HepG2 (cell line): ENCODE results near the gene ZNF697. TPM values are rescaled to one million over a fixed set of nuclear protein-coding genes. Genes with fewer than 3 reads are reported as not detected.

Experiments used
- NKX3-1 ChIP-seq: sonication (generic); formaldehyde crosslinking; IDR thresholded peaks from 2 replicates; pipeline ENCODE4 v1.5.0; 2020; ENCODE audit warnings: missing genetic modification reagents
- ZNF350 ChIP-seq: sonication (generic); formaldehyde crosslinking; IDR thresholded peaks from 2 replicates; pipeline ENCODE4 v1.4.0; 2020; ENCODE audit warnings: mild to moderate bottlenecking, low read depth, missing genetic modification reagents, borderline replicate concordance
- ZNF543 ChIP-seq: sonication (generic); formaldehyde crosslinking; IDR thresholded peaks from 2 replicates; pipeline ENCODE4 v1.4.0; 2020; ENCODE audit warnings: mild to moderate bottlenecking, missing genetic modification reagents
- ZNF556 ChIP-seq: sonication (generic); formaldehyde crosslinking; IDR thresholded peaks from 2 replicates; pipeline ENCODE4 v1.4.0; 2020; ENCODE audit warnings: mild to moderate bottlenecking, missing genetic modification reagents, borderline replicate concordance
- ZZZ3 ChIP-seq: sonication (generic); formaldehyde crosslinking; IDR thresholded peaks from 2 replicates; pipeline ENCODE4 v1.4.0; 2020; ENCODE audit warnings: missing genetic modification reagents, mild to moderate bottlenecking, borderline replicate concordance
- polyA plus RNA-seq, 8 experiments: library from polyadenylated mRNA; depleted of rRNA in 3 of 8; stranded (reverse) in 7 of 8; unstranded in 1 of 8; fragments of >200 nt; fragmentation: Illumina TruSeq in 4 of 8; extraction: Trizol in 4 of 8; gene quantifications; 2 replicates each; pipeline versions ENCODE4 v1.2.1 to v1.2.3, GENCODE V29; 2011 to 2016; ENCODE audit warnings: low read depth in 4 of 8, missing spikeins in 1 of 8, mixed read lengths in 1 of 8; ENCODE audit not compliant: insufficient read depth in 1 of 8
- total RNA-seq, 5 experiments: library from RNA; depleted of rRNA; stranded (reverse); fragments of >200 nt; fragmentation: Illumina TruSeq; extraction: Trizol; gene quantifications; 2 replicates each; pipeline ENCODE4 v1.2.3, GENCODE V29; 2016; ENCODE audit warnings: low read depth in 1 of 5
- TF ChIP-seq, protein P1 (sequence below): sonication (generic); formaldehyde crosslinking; IDR thresholded peaks from 2 replicates; pipeline ENCODE4 v1.4.0; 2020; ENCODE audit warnings: missing genetic modification reagents; ENCODE audit errors: not compliant biosample characterization
- TF ChIP-seq, protein P2 (sequence below): sonication (generic); formaldehyde crosslinking; IDR thresholded peaks from 2 replicates; pipeline ENCODE4 v1.5.0; 2020; ENCODE audit warnings: mild to moderate bottlenecking, missing genetic modification reagents, borderline replicate concordance
- TF ChIP-seq, protein P3 (sequence below): sonication (generic); formaldehyde crosslinking; IDR thresholded peaks from 2 replicates; pipeline ENCODE4 v1.5.1; 2020; ENCODE audit warnings: mild to moderate bottlenecking, missing genetic modification reagents, borderline replicate concordance
- TF ChIP-seq, protein P4 (sequence below): sonication (generic); formaldehyde crosslinking; IDR thresholded peaks from 2 replicates; pipeline ENCODE4 v1.8.1; 2023; ENCODE audit warnings: missing genetic modification reagents, inconsistent platforms, borderline replicate concordance

ZNF697 gene
- total and polyA plus RNA-seq, 2 of the 13 experiments (the other 11 are each of a cell fraction or from before 2014, with no cell fraction given), result 2.3 to 7.1 TPM

DNA sequence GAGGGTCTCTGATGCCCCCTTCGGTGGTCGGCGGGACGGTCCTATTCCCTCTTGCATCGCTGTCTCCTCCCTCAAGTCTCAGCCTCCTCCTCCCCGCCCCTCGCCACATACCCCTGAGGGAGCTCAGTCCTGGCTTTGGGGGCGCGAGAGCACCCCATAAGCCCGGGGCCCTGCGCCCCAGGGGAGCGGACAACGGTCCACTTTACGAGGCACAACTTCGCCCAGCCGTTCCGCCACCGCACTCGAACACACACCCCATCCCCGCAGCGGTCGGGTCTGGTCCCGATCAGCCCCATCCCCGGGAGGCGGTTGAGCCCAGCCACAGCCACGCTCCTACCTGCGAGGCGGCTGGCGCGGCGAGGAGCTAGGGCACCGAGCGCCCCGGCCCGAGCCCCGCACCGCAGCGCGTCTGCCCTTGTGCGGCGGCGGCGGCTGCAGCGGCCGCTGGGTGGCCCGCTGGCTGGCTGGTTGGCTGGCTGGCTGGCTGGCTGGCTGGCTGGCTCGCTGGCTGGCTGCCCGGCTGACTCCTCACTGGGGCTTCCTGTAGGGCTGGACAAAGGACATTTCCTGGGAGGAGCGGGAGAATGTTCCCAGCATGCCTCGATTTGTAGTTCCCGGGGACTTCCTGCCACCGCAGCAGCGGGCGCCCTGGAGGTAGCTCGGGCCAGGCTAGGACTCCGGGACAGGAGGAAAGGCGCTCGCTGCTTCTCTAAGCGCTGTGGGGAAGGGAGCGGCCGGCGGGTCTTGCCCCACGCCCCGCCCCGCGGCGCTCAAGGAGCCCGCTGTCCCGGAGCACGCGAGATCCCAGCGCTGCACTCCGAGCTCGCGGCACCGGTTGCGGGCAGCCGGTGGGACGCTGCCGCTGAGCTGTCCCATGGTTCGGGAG is at the start of gene ZNF697 (continued):
- TF ChIP-seq, protein P1, sequence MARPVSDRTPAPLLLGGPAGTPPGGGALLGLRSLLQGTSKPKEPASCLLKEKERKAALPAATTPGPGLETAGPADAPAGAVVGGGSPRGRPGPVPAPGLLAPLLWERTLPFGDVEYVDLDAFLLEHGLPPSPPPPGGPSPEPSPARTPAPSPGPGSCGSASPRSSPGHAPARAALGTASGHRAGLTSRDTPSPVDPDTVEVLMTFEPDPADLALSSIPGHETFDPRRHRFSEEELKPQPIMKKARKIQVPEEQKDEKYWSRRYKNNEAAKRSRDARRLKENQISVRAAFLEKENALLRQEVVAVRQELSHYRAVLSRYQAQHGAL (CRISPR knock-in tag), result no peak
- TF ChIP-seq ZNF556 (CRISPR knock-in tag) (peak; percentile 90; the same call in 1 of the 2 replicates), ZNF543 (CRISPR knock-in tag) (peak; percentile 19; the same call in 1 of the 2 replicates), ZNF350 (no peak; the same call in 1 of the 2 replicates), NKX3-1 (no peak; the same call in 1 of the 2 replicates), ZZZ3 (no peak)
- TF ChIP-seq, protein P2, sequence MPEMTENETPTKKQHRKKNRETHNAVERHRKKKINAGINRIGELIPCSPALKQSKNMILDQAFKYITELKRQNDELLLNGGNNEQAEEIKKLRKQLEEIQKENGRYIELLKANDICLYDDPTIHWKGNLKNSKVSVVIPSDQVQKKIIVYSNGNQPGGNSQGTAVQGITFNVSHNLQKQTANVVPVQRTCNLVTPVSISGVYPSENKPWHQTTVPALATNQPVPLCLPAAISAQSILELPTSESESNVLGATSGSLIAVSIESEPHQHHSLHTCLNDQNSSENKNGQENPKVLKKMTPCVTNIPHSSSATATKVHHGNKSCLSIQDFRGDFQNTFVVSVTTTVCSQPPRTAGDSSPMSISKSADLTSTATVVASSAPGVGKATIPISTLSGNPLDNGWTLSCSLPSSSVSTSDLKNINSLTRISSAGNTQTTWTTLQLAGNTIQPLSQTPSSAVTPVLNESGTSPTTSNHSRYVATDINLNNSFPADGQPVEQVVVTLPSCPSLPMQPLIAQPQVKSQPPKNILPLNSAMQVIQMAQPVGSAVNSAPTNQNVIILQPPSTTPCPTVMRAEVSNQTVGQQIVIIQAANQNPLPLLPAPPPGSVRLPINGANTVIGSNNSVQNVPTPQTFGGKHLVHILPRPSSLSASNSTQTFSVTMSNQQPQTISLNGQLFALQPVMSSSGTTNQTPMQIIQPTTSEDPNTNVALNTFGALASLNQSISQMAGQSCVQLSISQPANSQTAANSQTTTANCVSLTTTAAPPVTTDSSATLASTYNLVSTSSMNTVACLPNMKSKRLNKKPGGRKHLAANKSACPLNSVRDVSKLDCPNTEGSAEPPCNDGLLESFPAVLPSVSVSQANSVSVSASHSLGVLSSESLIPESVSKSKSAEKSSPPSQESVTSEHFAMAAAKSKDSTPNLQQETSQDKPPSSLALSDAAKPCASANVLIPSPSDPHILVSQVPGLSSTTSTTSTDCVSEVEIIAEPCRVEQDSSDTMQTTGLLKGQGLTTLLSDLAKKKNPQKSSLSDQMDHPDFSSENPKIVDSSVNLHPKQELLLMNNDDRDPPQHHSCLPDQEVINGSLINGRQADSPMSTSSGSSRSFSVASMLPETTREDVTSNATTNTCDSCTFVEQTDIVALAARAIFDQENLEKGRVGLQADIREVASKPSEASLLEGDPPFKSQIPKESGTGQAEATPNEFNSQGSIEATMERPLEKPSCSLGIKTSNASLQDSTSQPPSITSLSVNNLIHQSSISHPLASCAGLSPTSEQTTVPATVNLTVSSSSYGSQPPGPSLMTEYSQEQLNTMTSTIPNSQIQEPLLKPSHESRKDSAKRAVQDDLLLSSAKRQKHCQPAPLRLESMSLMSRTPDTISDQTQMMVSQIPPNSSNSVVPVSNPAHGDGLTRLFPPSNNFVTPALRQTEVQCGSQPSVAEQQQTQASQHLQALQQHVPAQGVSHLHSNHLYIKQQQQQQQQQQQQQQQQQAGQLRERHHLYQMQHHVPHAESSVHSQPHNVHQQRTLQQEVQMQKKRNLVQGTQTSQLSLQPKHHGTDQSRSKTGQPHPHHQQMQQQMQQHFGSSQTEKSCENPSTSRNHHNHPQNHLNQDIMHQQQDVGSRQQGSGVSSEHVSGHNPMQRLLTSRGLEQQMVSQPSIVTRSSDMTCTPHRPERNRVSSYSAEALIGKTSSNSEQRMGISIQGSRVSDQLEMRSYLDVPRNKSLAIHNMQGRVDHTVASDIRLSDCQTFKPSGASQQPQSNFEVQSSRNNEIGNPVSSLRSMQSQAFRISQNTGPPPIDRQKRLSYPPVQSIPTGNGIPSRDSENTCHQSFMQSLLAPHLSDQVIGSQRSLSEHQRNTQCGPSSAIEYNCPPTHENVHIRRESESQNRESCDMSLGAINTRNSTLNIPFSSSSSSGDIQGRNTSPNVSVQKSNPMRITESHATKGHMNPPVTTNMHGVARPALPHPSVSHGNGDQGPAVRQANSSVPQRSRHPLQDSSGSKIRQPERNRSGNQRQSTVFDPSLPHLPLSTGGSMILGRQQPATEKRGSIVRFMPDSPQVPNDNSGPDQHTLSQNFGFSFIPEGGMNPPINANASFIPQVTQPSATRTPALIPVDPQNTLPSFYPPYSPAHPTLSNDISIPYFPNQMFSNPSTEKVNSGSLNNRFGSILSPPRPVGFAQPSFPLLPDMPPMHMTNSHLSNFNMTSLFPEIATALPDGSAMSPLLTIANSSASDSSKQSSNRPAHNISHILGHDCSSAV (CRISPR knock-in tag), result no peak
- TF ChIP-seq, protein P3, sequence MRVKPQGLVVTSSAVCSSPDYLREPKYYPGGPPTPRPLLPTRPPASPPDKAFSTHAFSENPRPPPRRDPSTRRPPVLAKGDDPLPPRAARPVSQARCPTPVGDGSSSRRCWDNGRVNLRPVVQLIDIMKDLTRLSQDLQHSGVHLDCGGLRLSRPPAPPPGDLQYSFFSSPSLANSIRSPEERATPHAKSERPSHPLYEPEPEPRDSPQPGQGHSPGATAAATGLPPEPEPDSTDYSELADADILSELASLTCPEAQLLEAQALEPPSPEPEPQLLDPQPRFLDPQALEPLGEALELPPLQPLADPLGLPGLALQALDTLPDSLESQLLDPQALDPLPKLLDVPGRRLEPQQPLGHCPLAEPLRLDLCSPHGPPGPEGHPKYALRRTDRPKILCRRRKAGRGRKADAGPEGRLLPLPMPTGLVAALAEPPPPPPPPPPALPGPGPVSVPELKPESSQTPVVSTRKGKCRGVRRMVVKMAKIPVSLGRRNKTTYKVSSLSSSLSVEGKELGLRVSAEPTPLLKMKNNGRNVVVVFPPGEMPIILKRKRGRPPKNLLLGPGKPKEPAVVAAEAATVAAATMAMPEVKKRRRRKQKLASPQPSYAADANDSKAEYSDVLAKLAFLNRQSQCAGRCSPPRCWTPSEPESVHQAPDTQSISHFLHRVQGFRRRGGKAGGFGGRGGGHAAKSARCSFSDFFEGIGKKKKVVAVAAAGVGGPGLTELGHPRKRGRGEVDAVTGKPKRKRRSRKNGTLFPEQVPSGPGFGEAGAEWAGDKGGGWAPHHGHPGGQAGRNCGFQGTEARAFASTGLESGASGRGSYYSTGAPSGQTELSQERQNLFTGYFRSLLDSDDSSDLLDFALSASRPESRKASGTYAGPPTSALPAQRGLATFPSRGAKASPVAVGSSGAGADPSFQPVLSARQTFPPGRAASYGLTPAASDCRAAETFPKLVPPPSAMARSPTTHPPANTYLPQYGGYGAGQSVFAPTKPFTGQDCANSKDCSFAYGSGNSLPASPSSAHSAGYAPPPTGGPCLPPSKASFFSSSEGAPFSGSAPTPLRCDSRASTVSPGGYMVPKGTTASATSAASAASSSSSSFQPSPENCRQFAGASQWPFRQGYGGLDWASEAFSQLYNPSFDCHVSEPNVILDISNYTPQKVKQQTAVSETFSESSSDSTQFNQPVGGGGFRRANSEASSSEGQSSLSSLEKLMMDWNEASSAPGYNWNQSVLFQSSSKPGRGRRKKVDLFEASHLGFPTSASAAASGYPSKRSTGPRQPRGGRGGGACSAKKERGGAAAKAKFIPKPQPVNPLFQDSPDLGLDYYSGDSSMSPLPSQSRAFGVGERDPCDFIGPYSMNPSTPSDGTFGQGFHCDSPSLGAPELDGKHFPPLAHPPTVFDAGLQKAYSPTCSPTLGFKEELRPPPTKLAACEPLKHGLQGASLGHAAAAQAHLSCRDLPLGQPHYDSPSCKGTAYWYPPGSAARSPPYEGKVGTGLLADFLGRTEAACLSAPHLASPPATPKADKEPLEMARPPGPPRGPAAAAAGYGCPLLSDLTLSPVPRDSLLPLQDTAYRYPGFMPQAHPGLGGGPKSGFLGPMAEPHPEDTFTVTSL (CRISPR knock-in tag), result 0 out of 2 replicates have a peak, but pooled peaks have one; percentile 36
- TF ChIP-seq, protein P4, sequence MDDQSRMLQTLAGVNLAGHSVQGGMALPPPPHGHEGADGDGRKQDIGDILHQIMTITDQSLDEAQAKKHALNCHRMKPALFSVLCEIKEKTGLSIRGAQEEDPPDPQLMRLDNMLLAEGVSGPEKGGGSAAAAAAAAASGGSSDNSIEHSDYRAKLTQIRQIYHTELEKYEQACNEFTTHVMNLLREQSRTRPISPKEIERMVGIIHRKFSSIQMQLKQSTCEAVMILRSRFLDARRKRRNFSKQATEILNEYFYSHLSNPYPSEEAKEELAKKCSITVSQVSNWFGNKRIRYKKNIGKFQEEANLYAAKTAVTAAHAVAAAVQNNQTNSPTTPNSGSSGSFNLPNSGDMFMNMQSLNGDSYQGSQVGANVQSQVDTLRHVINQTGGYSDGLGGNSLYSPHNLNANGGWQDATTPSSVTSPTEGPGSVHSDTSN (CRISPR knock-in tag), result peak; percentile 67; the same call in 1 of the 2 replicates
